GM19463 (cell line): Measurements from ENCODE around the gene GP5.

Source experiments
- ATAC-seq: cut with Tn5 transposase; IDR thresholded peaks from one replicate; pipeline ENCODE4 v1.9.1; 2021; ENCODE audit warnings: mild to moderate bottlenecking, moderate library complexity; ENCODE audit not compliant: unreplicated experiment

GP5 gene

GRCh38 chr3:194379231-194379630, 19.8 kb downstream of the GP5 start:
- ATAC-seq, result no peak

GRCh38 chr3:194377708-194378107, 21.4 kb downstream of the GP5 start:
- no peak for ATAC-seq

- no peak for ATAC-seq
Observed at GRCh38 chr3:194376241-194376560, 22.9 kb downstream of the GP5 start.

- no peak for ATAC-seq
Observed at GRCh38 chr3:194375473-194376240, 23.4 kb downstream of the GP5 start.

- no peak for ATAC-seq
Observed at GRCh38 chr3:194374935-194375334, 24.1 kb downstream of the GP5 start.

- no peak for ATAC-seq
Observed at GRCh38 chr3:194373899-194374298, 25.2 kb downstream of the GP5 start.

GRCh38 chr3:194373028-194373427, 26.0 kb downstream of the GP5 start:
- no peak for ATAC-seq

GRCh38 chr3:194370753-194371152, 28.3 kb downstream of the GP5 start:
- ATAC-seq, result no peak

- no peak for ATAC-seq
Observed at GRCh38 chr3:194369522-194370279, 29.4 kb downstream of the GP5 start, which contains the start of gene LRRC15. Gene LRRC15, minus strand, starts transcription at chr3:194369743. Its CDS starts 8,700 bp downstream, at chr3:194361043.

- no peak for ATAC-seq
Observed at GRCh38 chr3:194368918-194369317, 30.1 kb downstream of the GP5 start.

- ATAC-seq, result no peak
Observed at GRCh38 chr3:194367992-194368841, 30.8 kb downstream of the GP5 start.

GRCh38 chr3:194365978-194366490, 33.0 kb downstream of the GP5 start:
- no peak for ATAC-seq

GRCh38 chr3:194365526-194365925, 33.5 kb downstream of the GP5 start:
- ATAC-seq, result no peak

GRCh38 chr3:194364652-194365434, 34.2 kb downstream of the GP5 start:
- no peak for ATAC-seq

GRCh38 chr3:194364314-194364651, 34.8 kb downstream of the GP5 start:
- no peak for ATAC-seq

GRCh38 chr3:194360568-194360967, 38.5 kb downstream of the GP5 start:
- ATAC-seq, result no peak

GRCh38 chr3:194357681-194358080, 41.4 kb downstream of the GP5 start:
- ATAC-seq, result no peak

GRCh38 chr3:194355379-194355778, 43.7 kb downstream of the GP5 start:
- ATAC-seq, result no peak

GRCh38 chr3:194354315-194354714, 44.8 kb downstream of the GP5 start:
- no peak for ATAC-seq

- ATAC-seq, result no peak
Observed at GRCh38 chr3:194352667-194353246, 46.3 kb downstream of the GP5 start.
